Left cardiac atrium (tissue), 4 donors: ENCODE data around the gene GSTP1. TPM values are rescaled to one million over a fixed set of nuclear protein-coding genes. Genes with fewer than 3 reads are reported as not detected.

Experiments used
- ATAC-seq, 2 donors: fragments of 200-7000 bp; cut with Tn5 transposase; one replicate each; pipeline ENCODE4 v1.9.1; 2020; ENCODE audit warnings: mild to moderate bottlenecking in 2 of 2, moderate library complexity in 2 of 2
- DNase-seq: peaks from one replicate; pipeline ENCODE4 v3.0.0-alpha.2; 2020
- intact Hi-C, 2 donors: fragments of 100-400 bp; cut with DNase I; formaldehyde crosslinking; loops; one replicate each; pipeline versions ENCODE4 v1.14.1 to v1.15.1; 2022 to 2023
- total RNA-seq, 2 donors: library from RNA; stranded (reverse); fragmentation: NEBNext Ultra II Directional; extraction: Animal tissue kit (Norgen Biotek cat#: 25700); gene quantifications; one replicate each; pipeline ENCODE4 v1.2.1, GENCODE V29; 2021
- donor health status: DM: no; HTN: yes; CAD: no.
- donor health status: DM: no; HTN: yes; CAD: no; lungs with severe emphysema.
- donor health status: DM: yes; HTN: yes; CAD: no.
- donor health status: Dilated cardiomyopathy.

The GSTP1 gene
- total RNA-seq, 2 donors from 2014 or later = 314 to 337 TPM

DNA sequence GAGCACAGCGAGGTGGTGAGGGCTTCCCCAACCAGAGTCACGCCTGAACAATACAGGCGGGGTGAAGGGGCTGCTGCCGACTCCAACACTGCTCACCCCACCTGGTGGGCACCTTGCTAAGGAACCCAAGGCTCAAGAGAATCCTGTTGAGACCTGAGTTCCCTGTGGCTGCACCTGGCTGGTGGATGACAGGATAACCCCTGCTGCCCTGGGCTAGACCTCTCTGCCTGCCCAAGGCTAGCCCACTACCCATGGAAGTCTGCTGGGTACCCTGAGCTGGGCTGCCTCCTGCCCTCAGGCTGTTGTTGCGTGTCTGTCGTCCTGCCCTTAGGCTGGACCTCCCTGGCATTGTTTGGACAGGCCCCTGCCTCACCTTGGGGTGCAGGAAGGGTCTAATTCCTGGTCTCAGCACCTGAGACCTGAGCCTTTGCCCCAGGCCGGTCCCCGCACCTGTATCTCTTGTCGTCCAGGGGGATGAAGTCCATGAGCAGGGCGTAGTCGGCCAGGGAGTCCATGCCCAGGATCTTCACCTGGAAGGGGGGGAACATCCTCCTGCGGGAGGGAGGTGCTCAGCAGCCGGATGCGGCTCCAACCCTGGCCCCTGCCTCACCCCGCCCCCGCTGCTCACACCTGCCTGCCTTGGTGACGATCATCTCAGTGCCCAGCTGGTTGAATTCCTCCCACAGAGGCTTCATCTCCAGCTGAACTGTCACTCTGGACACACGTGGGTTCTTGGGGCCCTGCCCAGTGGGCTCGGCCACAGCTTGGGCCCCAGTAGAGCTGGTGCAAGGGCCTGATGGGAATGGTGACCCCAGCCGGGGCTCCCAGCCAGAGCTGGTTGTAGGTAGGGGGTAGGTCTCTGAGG, 51.0 kb downstream of the GSTP1 start:
- intact Hi-C loops = no loop called here
- no peak for ATAC-seq
- peak; percentile 12 for DNase-seq

DNA sequence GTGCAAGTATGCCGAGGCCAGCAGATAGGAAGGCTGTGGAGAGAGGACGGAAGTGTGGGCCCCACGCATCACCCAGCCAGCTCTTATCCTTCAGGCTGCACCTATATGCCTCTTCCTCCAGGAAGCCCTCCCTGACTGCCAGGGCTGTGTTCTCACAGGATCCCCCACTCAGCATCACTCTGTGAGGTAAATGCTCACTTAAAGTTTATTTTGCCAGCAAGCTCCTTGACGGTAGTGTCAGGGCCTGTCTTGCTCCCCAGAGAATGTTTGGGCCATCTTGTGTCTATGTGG, 51.6 kb downstream of the GSTP1 start:
- ATAC-seq (no peak), DNase-seq (no peak)
- intact Hi-C loops = no loop called here

Other genes starting within 250 kb of the GSTP1 start
- 10 to 100 TPM; 54.5 to 59.3 TPM for gene POLD4, start 230.3 kb upstream of the GSTP1 start, total RNA-seq
- gene CLCF1, start 210.2 kb upstream of the GSTP1 start, total RNA-seq = 1 to 10 TPM; 1.1 to 4.6 TPM
- gene RAD9A, start 191.8 kb upstream of the GSTP1 start, total RNA-seq = 1 to 10 TPM; 6.2 to 9.0 TPM
- 10 to 100 TPM; 86.7 to 94.1 TPM for gene PPP1CA, start 182.0 kb upstream of the GSTP1 start, total RNA-seq
- gene TBC1D10C, start 179.7 kb upstream of the GSTP1 start, total RNA-seq = 1 to 10 TPM; 2.4 to 2.8 TPM
- gene CARNS1, start 168.1 kb upstream of the GSTP1 start, total RNA-seq = 10 to 100 TPM in 1 of 2 donors, 1 to 10 TPM in 1; 6.6 to 11.9 TPM
- 10 to 100 TPM; 25.5 to 31.0 TPM for gene RPS6KB2, start 155.3 kb upstream of the GSTP1 start, total RNA-seq
- 1 to 10 TPM; 1.8 to 4.7 TPM for gene PTPRCAP, start 146.1 kb upstream of the GSTP1 start, total RNA-seq
- 10 to 100 TPM; 35.4 to 40.7 TPM for gene CORO1B, start 140.3 kb upstream of the GSTP1 start, total RNA-seq
- gene GPR152, start 131.1 kb upstream of the GSTP1 start, total RNA-seq = not detected
- gene CABP4, start 128.5 kb upstream of the GSTP1 start, total RNA-seq = 1 to 10 TPM; 1.2 to 1.3 TPM
- 10 to 100 TPM; 50.5 to 58.1 TPM for gene TMEM134, start 114.6 kb upstream of the GSTP1 start, total RNA-seq
- 10 to 100 TPM; 50.5 to 51.2 TPM for gene AIP, start 100.8 kb upstream of the GSTP1 start, total RNA-seq
- 10 to 100 TPM; 27.7 to 34.7 TPM for gene PITPNM1, start 78.4 kb upstream of the GSTP1 start, total RNA-seq
- 10 to 100 TPM; 44.8 to 60.9 TPM for gene CDK2AP2, start 75.7 kb upstream of the GSTP1 start, total RNA-seq
- gene CABP2, start 60.4 kb upstream of the GSTP1 start, total RNA-seq = not detected
- 100 to 1,000 TPM; 422 to 434 TPM for gene NDUFV1, start 23.1 kb downstream of the GSTP1 start, total RNA-seq
- gene NUDT8, start 46.1 kb downstream of the GSTP1 start, total RNA-seq = 10 to 100 TPM; 60.1 to 61.7 TPM
- gene TBX10, start 56.0 kb downstream of the GSTP1 start, total RNA-seq = not detected
- gene ACY3, start 66.9 kb downstream of the GSTP1 start, total RNA-seq = not detected
- not detected for gene ALDH3B2, start 90.8 kb downstream of the GSTP1 start, total RNA-seq